ENCODE results near the gene ANKRD55.

The ANKRD55 gene

DNA sequence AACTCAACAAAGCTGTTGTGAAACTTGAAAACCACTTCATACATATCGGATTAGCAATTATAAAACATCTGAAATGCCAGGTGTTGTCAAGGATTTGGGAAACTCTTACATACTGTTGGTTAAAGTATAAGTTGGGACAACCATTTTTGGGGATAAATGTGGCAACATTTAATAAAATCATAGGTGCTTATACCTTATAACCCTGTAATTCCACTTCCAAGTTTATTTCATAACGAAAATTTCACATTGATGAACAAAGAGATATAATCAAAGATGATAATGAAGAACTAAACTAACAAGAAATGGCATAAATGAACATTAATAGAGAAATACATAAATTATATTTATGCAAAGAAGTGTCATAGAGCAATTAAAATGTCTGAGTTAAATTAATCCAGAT, 54.3 kb downstream of the ANKRD55 start (continued):
- TF ChIP-seq KLF7 (tag by site-specific recombination; IDR thresholded peaks at IDR 0.05; ENCODE audit: borderline replicate concordance): no peak
- TF ChIP-seq ZNF16 (tag by site-specific recombination; IDR thresholded peaks at IDR 0.05; ENCODE audit: low read depth): no peak

DNA sequence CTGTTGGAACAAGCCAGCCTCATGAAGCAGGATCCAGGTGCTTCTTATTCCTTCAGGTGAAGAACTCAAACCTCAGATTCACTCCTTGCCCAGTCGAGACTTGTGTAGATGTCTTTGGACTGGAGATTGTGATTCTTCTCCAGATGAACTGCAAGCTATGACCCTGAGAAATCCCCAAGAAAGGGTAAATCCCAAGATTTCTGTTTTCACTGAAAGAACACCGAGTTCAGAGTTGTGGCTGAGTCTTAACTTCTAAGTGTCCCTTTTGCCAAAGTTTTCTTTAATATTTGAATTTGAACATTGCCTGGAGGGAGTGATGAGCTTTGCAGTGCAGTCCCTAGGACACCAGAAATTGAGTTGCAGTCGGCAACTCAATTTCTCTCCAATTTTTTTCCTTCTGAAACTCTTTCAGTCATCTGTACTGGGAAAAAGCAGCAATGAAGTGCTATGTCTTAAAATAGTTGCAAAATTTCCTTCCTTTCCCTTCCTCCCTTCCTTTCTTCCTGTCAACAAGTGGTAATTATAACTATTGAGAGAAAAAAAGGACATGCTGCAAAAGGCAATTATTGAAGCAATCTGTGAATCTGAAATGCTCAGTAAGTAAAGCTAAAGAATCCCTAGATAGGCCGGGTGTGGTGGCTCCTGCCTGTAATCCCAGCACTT, 56.1 kb downstream of the ANKRD55 start:
- TF ChIP-seq BCL11B (tag by site-specific recombination; IDR thresholded peaks at IDR 0.05; ENCODE audit: low read depth): no peak
- no peak overlapping the region for H3K27ac ChIP-seq (ENCODE audit: extremely low read depth, low read depth, low read length)
- no peaks in the 10 kb centered on the region for H3K9me3 ChIP-seq (ENCODE audit: control insufficient read depth, insufficient read depth, low read depth, low read length)
- no peaks in the 10 kb centered on the region; the same call in 1 of the 2 replicates for H3K4me1 ChIP-seq (ENCODE audit: control insufficient read depth, insufficient read depth, low read length)
- H3K4me3 ChIP-seq (ENCODE audit: low read depth, low read length): no peak overlapping the region
- ChIA-PET CTCF (interaction anchor here (0.5 kb wide), 1 partner anchor 1499 kb away, joined by 3 read pairs; no protein-coding TSS in a partner anchor), POLR2A (interaction anchor here (0.7 kb wide), 1 partner anchor 22 kb away, joined by 3 read pairs; no protein-coding TSS in a partner anchor)
- H3K36me3 ChIP-seq (ENCODE audit: control insufficient read depth in 2 of 2, insufficient read depth in 1 of 2, low read length in 2 of 2): no peaks in the 10 kb centered on the region

- H3K4me1 ChIP-seq (ENCODE audit: control insufficient read depth, insufficient read depth, low read length): no peaks in the 10 kb centered on the region; the same call in 1 of the 2 replicates
- no peaks in the 10 kb centered on the region for H3K36me3 ChIP-seq (ENCODE audit: control insufficient read depth in 2 of 2, insufficient read depth in 1 of 2, low read length in 2 of 2)
- no peaks in the 10 kb centered on the region for H3K9me3 ChIP-seq (ENCODE audit: control insufficient read depth, insufficient read depth, low read depth, low read length)
- POLR2A ChIA-PET: no interaction called here
- no peak overlapping the region for H3K27ac ChIP-seq (ENCODE audit: extremely low read depth, low read depth, low read length)
- CTCF ChIA-PET: no interaction called here
- no peak for TF ChIP-seq ZNF184 (tag by site-specific recombination; IDR thresholded peaks at IDR 0.05)
- no peak for TF ChIP-seq ZNF426 (tag by site-specific recombination; IDR thresholded peaks at IDR 0.05)
- TF ChIP-seq ZNF221 (tag by site-specific recombination; IDR thresholded peaks at IDR 0.05; ENCODE audit: borderline replicate concordance): no peak
- TF ChIP-seq ZNF114 (tag by site-specific recombination; IDR thresholded peaks at IDR 0.05): no peak
- no peak for TF ChIP-seq ZNF701 (tag by site-specific recombination; IDR thresholded peaks at IDR 0.05)
- TF ChIP-seq ZNF843 (tag by site-specific recombination; IDR thresholded peaks at IDR 0.05): no peak
- TF ChIP-seq, protein P1, sequence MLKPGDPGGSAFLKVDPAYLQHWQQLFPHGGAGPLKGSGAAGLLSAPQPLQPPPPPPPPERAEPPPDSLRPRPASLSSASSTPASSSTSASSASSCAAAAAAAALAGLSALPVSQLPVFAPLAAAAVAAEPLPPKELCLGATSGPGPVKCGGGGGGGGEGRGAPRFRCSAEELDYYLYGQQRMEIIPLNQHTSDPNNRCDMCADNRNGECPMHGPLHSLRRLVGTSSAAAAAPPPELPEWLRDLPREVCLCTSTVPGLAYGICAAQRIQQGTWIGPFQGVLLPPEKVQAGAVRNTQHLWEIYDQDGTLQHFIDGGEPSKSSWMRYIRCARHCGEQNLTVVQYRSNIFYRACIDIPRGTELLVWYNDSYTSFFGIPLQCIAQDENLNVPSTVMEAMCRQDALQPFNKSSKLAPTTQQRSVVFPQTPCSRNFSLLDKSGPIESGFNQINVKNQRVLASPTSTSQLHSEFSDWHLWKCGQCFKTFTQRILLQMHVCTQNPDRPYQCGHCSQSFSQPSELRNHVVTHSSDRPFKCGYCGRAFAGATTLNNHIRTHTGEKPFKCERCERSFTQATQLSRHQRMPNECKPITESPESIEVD (tag by site-specific recombination; IDR thresholded peaks at IDR 0.05): no peak
- TF ChIP-seq ZNF704 (tag by site-specific recombination; IDR thresholded peaks at IDR 0.05): no peak
- no peak for TF ChIP-seq KLF8 (tag by site-specific recombination; IDR thresholded peaks at IDR 0.05)
- TF ChIP-seq ZNF18 (tag by site-specific recombination; IDR thresholded peaks at IDR 0.05): no peak
- no peak for TF ChIP-seq ZNF629 (tag by site-specific recombination; IDR thresholded peaks at IDR 0.05)
- TF ChIP-seq ZNF585B (tag by site-specific recombination; IDR thresholded peaks at IDR 0.05): no peak
- no peak for TF ChIP-seq ZSCAN18 (tag by site-specific recombination; IDR thresholded peaks at IDR 0.05)
- no peak for TF ChIP-seq ZFHX2 (tag by site-specific recombination; conservative IDR thresholded peaks at IDR 0.05)
- no peak for TF ChIP-seq GLI4 (tag by site-specific recombination; IDR thresholded peaks at IDR 0.05)
- H3K4me3 ChIP-seq (ENCODE audit: low read depth, low read length): no peak overlapping the region
Observed at GRCh38 chr5:56176155-56176798, 56.9 kb downstream of the ANKRD55 start.

Data from HEK293 (cell line).